GM12865 (cell line): Measurements from ENCODE around the gene LRRC8B.

Experiments
- DNase-seq: peaks from one replicate; pipeline ENCODE4 v3.0.0; 2010; ENCODE audit warnings: low read depth
- H3K4me3 ChIP-seq: 2 replicates; pipeline ENCODE4 v1.5.1; 2011; ENCODE audit warnings: mild to moderate bottlenecking, low read depth, low read length, control low read depth
- TF ChIP-seq, protein P1 (sequence below): IDR thresholded peaks from 2 replicates; pipeline ENCODE4 v1.5.1; 2011; ENCODE audit warnings: low read length, control low read depth, low read depth, inconsistent platforms; ENCODE audit not compliant: insufficient read depth; ENCODE audit errors: missing control alignments

The LRRC8B gene

DNA sequence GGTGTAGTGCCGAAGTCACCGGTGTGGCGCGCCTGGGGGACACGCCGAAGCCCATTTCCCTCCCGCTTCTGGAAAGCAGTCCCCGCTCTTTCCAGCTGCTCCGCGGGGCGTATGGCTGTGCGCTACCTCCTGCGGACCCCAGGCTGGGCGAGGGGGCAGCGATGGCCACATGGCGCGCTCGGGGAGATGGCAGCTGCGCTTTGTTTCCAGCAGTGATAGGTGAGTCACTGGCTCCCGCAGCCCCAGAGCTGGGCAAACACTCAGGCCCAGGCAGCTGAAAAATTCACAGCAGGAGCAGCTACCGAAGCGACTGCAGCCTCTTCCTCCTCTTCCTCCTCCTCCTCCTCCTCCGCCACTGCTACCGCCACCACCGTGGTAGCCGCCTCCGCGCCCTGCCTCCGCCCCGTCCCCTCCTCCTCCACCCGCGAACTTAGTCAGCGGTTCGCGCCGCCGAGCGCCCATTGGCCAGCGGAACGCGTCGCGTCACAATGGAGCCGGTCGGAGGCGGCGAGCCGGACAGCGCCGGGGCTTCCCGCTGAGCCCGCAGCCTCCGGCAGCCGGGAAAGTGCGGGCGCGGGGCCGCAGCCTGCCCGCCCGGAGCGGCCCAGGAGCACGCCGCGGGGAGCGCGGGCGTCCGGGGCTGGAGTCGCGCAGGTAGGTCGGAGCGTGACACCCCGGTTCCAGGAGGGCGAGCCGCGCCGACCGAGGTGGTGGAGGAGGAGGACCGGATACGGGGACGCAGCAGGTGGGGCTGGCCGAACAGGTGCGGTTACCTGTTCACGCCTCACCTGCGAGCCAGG, at the start of gene LRRC8B:
TSS of gene LRRC8B (plus strand) at position 461 of the 800 bp plus-strand sequence. CDS start 57,822 bp downstream, outside the sequence.
- peak; percentile 93 for DNase-seq
- peak within 1 kb of the TSS; percentile 90 for H3K4me3 ChIP-seq
- TF ChIP-seq, protein P1, sequence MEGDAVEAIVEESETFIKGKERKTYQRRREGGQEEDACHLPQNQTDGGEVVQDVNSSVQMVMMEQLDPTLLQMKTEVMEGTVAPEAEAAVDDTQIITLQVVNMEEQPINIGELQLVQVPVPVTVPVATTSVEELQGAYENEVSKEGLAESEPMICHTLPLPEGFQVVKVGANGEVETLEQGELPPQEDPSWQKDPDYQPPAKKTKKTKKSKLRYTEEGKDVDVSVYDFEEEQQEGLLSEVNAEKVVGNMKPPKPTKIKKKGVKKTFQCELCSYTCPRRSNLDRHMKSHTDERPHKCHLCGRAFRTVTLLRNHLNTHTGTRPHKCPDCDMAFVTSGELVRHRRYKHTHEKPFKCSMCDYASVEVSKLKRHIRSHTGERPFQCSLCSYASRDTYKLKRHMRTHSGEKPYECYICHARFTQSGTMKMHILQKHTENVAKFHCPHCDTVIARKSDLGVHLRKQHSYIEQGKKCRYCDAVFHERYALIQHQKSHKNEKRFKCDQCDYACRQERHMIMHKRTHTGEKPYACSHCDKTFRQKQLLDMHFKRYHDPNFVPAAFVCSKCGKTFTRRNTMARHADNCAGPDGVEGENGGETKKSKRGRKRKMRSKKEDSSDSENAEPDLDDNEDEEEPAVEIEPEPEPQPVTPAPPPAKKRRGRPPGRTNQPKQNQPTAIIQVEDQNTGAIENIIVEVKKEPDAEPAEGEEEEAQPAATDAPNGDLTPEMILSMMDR, result no peak

DNA sequence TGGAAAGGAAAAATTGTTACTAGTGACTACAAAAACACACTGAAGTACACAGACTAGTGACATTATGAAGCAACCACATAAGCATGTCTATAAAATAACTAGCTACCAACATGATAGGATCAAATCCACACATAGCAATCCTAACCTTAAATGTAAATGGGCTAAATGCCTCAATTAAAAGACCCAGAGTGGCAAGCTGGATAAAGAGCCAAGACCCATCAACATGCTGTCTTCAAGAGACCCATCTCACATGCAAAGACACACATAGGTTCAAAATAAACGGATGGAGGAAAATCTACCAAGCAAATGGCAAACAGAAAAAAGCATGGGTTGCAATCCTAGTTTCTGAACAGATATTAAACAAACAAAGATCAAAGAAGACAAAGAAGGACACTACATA, 49.4 kb upstream of the LRRC8B start:
- TF ChIP-seq, protein P1, result no peak
- no peak overlapping the region for H3K4me3 ChIP-seq
- DNase-seq, result no peak

DNA sequence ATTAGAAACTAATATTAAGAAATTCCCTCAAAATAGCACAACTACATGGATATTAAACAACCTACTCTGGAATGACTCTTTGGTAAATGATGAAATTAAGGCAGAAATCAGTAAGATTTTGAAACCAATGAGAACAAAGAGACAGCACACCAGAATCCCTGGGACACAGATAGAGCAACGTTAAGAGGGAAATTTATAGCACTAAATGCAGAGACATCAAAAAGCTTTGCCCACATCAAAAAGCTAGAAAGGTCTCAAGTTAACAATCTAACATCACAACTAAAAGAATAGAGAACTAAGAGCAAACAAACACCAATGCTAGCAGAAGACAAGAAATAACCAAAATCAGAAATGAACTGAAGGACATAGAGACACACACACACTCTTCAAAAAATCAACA, 48.6 kb upstream of the LRRC8B start:
- no peak overlapping the region for H3K4me3 ChIP-seq
- TF ChIP-seq, protein P1, result no peak
- no peak for DNase-seq

DNA sequence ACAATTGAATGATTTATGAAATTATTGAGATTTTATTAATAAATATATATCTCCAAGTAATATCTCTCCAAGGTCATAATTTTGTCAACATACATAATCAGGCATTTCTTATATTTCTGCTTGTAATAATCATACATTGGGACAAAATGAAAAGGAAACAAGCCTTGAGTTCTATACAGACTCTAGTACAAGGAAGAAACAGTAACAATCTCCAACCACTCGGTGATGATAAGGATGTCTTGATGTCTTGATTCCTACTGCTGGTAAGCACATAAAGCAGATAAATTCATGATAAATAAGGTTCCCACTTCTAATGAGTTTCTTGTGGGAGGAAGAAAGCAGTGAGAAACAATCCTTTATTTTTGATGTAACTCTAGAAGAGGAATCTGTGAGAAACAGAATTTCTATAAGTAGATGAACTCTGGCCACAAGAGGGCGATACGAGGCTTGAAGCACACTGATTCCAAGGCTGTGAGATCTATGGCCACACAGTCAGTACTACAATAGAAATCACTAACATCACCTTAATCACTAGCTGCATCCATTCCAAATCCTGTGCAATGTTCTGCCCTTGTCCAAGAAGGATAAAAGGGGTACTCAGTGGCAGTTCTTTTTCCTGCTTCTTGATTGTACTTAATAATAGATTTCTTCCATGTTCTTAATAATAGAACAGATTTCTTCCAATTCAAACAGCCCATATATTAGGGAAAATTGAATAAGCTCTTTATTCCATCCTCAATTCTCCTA, 41.4 kb upstream of the LRRC8B start:
- H3K4me3 ChIP-seq, result no peak overlapping the region
- DNase-seq, result peak; percentile 87
- TF ChIP-seq, protein P1, result peak; percentile 75

DNA sequence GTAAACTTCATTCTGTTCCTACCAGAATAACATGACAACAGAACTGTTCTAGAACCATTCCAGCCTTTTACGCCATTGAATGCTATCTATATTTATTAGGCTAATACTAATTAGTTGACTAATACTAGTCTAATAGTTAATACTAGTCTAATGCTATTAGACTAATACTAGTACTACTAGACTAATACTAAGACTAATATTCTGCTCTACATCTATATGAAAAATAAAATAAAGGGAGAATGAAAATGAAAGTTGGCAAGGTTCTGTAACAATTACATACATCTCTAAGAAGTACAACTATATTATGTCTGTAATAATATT, 40.9 kb upstream of the LRRC8B start:
- TF ChIP-seq, protein P1, result no peak
- H3K4me3 ChIP-seq, result no peak overlapping the region
- no peak for DNase-seq

DNA sequence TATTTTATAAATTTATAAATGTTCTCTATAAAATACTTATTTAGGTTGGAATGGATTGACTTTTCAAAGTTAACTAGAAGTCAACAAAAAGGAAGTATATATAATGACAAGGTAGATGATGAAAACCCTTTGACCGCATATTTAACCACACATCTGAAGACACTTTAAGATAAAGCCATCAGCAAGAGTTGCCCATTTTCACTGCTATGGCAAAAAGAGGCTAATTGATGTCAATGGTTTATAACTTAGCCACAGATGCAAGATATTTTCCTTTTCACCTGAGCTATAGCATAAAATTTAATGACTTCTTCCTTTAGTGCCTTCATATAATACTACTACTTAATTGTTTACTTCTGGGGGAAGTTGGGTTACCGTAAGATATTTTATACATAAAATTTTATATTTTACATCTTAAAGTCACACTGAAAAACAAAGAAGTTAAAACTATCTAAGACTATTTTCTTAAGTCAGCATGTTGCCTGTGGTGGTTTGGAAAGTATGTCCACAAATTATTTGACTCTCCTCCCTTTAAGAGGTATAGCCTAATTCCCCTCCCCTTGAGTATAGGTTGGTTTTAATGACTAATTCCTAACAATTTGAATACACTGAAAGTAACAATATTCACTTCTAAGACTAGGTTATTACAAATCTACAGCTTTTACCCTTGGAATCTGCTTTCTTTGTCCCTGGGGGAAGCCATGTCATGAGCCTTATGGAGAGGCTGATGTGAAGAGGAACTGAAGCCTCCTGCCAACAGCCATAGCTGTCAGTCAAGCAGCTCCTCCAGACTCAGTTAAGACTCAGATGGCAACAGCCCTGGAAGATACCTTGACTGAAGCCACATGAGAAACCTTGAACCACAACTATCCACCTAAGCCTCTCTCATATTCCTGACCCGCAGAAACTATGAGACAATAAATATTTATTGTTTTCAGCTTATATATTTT, 40.3 kb upstream of the LRRC8B start:
- H3K4me3 ChIP-seq, result no peak overlapping the region
- TF ChIP-seq, protein P1, result no peak
- peak; percentile 12 for DNase-seq
